ENCODE results near the gene DAB2IP. TPM values are rescaled to one million over a fixed set of nuclear protein-coding genes. Genes with fewer than 3 reads are reported as not detected.
"Not testable (repeated sequence)": the region's sequence is repeated elsewhere in the genome, so short reads cannot be mapped to it uniquely, and the experiment has no call there.

Gene DAB2IP
- total RNA-seq, 4 donors from 2014 or later = 55.2 to 76.0 (median 60.5) TPM

DNA sequence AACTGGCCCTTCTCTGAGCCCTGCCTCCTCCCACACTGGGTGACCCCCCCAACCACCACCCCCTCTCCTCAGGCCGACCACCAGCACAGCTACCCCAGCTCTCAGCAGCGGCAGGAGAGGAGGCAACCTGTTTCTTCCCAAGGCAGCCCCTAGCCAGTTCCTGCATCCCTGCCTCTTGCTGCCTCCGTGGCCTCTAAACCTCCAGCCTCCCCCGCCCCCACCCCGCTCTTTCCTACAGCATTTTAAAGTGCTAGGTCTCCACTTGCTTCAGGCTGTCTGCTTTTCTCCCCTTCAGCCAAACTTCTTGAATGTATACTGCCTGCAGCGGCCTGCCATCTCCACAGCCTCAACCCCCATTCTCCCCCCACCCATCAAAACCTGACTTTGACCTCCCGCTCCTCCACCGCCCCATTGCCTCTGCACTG lies 135.6 kb downstream of the DAB2IP start:
- H3K4me3 ChIP-seq = no peak overlapping the region
- TF ChIP-seq, protein P1, sequence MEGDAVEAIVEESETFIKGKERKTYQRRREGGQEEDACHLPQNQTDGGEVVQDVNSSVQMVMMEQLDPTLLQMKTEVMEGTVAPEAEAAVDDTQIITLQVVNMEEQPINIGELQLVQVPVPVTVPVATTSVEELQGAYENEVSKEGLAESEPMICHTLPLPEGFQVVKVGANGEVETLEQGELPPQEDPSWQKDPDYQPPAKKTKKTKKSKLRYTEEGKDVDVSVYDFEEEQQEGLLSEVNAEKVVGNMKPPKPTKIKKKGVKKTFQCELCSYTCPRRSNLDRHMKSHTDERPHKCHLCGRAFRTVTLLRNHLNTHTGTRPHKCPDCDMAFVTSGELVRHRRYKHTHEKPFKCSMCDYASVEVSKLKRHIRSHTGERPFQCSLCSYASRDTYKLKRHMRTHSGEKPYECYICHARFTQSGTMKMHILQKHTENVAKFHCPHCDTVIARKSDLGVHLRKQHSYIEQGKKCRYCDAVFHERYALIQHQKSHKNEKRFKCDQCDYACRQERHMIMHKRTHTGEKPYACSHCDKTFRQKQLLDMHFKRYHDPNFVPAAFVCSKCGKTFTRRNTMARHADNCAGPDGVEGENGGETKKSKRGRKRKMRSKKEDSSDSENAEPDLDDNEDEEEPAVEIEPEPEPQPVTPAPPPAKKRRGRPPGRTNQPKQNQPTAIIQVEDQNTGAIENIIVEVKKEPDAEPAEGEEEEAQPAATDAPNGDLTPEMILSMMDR (IDR thresholded peaks at IDR 0.05) = no peak
- no peak for TF ChIP-seq POLR2A (IDR thresholded peaks at IDR 0.05)
- no peaks in the 10 kb centered on the region for H3K9me3 ChIP-seq
- H3K27me3 ChIP-seq = no peaks in the 10 kb centered on the region
- peaks cover 0 to 33% (median 0%) of the 10 kb centered on the region in 3 donors for H3K36me3 ChIP-seq
- H3K4me1 ChIP-seq = no peaks in the 10 kb centered on the region
- H3K27ac ChIP-seq = no peak overlapping the region
- no peak for DNase-seq

GRCh38 chr9:121788686-121789366 lies 137.4 kb downstream of the DAB2IP start:
- H3K27ac ChIP-seq = no peak overlapping the region
- no peaks in the 10 kb centered on the region for H3K27me3 ChIP-seq
- H3K9me3 ChIP-seq = no peaks in the 10 kb centered on the region
- no peak for DNase-seq
- no peak overlapping the region for H3K4me3 ChIP-seq
- H3K4me1 ChIP-seq = no peaks in the 10 kb centered on the region
- TF ChIP-seq, protein P1 (IDR thresholded peaks at IDR 0.05) = no peak
- peaks cover 0 to 15% (median 0%) of the 10 kb centered on the region in 3 donors for H3K36me3 ChIP-seq

- H3K4me1 ChIP-seq = no peaks in the 10 kb centered on the region
- H3K36me3 ChIP-seq = no peaks in the 10 kb centered on the region
- H3K27ac ChIP-seq = no peak overlapping the region
- H3K9me3 ChIP-seq = no peaks in the 10 kb centered on the region
- DNase-seq = no peak
- TF ChIP-seq, protein P1 (IDR thresholded peaks at IDR 0.05) = no peak
- no peak for TF ChIP-seq POLR2A (IDR thresholded peaks at IDR 0.05)
- no peak overlapping the region for H3K4me3 ChIP-seq
- no peaks in the 10 kb centered on the region for H3K27me3 ChIP-seq
These were observed 139.4 kb downstream of the DAB2IP start for GRCh38 chr9:121790841-121791240.

DNA sequence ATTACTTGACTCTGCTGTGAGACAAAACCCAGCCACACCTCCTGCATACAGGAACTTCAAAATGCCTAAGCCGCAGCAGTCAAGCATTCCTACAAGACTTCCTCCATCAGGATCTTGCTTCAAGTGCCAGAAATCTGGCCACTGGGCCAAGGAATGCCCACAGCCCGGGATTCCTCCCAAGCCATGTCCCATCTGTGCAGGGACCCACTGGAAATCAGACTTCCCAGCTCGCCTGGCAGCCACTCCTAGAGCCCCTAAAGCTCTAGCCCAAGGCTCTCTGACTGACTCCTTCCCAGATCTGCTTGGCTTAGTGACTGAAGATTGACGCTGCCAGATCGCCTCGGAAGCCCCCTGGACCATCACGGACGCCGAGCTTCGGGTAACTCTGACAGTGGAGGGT lies 141.0 kb downstream of the DAB2IP start:
- not testable (repeated sequence) for H3K4me1 ChIP-seq

DNA sequence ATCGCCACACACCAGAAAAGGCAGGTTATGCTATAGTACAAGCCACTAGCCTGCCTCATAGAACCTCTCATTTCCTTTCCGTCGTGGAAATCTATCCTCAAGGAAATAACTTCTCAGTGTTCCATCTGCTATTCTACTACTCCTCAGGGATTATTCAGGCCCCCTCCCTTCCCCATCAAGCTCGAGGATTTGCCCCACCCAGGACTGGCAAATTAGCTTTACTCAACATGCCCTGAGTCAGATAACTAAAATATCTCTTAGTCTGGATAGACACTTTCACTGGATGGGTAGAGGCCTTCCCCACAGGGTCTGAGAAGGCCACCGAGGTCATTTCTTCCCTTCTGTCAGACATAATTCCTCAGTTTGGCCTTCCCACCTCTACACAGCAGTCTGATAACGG lies 142.9 kb downstream of the DAB2IP start:
- not testable (repeated sequence) for H3K27ac ChIP-seq, H3K9me3 ChIP-seq, DNase-seq

More for the DNA sequence above, 141.0 kb downstream of the DAB2IP start:
- H3K27ac ChIP-seq, H3K4me3 ChIP-seq, H3K27me3 ChIP-seq, H3K36me3 ChIP-seq, H3K9me3 ChIP-seq, DNase-seq: not testable (repeated sequence)

GRCh38 chr9:121797081-121797480 lies 145.6 kb downstream of the DAB2IP start:
- H3K4me3 ChIP-seq = no peak overlapping the region
- no peaks in the 10 kb centered on the region for H3K4me1 ChIP-seq
- no peaks in the 10 kb centered on the region for H3K27me3 ChIP-seq
- no peaks in the 10 kb centered on the region for H3K9me3 ChIP-seq
- H3K36me3 ChIP-seq = no peaks in the 10 kb centered on the region
- TF ChIP-seq, protein P1 (IDR thresholded peaks at IDR 0.05) = no peak
- DNase-seq = no peak
- no peak overlapping the region for H3K27ac ChIP-seq

More for the DNA sequence above, 142.9 kb downstream of the DAB2IP start:
- H3K4me3 ChIP-seq, H3K36me3 ChIP-seq, H3K4me1 ChIP-seq, H3K27me3 ChIP-seq: not testable (repeated sequence)

DNA sequence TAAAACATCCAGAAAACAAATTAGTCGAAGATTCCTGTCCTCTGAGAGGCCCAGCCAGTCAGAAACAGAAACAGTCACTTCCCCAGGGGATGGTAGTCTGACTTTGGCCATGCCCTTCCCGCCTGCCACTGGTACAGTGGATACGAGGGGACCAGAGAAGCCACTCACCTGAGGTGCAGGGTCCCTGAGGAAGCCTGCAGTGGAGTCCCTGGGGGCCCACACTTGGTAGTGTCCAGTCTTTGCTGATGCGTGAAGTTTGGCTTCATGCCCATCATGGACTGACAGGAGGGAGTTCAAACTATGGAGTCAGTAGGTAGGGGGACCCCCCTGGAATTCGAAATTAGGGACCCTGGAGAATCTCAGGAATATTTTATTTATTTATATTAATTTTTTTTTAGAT lies 147.5 kb downstream of the DAB2IP start:
- TF ChIP-seq POLR2A (IDR thresholded peaks at IDR 0.05) = no peak
- TF ChIP-seq, protein P1 (IDR thresholded peaks at IDR 0.05) = no peak
- H3K27ac ChIP-seq = no peak overlapping the region
- no peaks in the 10 kb centered on the region for H3K36me3 ChIP-seq
- no peak overlapping the region for H3K4me3 ChIP-seq
- no peak for DNase-seq
- no peaks in the 10 kb centered on the region for H3K9me3 ChIP-seq
- no peaks in the 10 kb centered on the region for H3K27me3 ChIP-seq
- no peaks in the 10 kb centered on the region for H3K4me1 ChIP-seq
